DMS153 treated with DMSO at 0.1 percent for 48 hours (cell line): Measurements from ENCODE around the gene AKR1C8.
"Not testable (repeated sequence)": the region's sequence is repeated elsewhere in the genome, so short reads cannot be mapped to it uniquely, and the experiment has no call there.

ENCODE experiments used
- DNase-seq: peaks from one replicate; lab custom pipeline; 2025; ENCODE audit not compliant: unreplicated experiment; lab: John Stamatoyannopoulos, UW

AKR1C8 gene

GRCh38 chr10:5184987-5185775 lies at the start of gene AKR1C8:
Gene AKR1C8 (minus strand): TSS chr10:5185150. CDS start chr10:5185104, 46 bp downstream.
- no peak for DNase-seq

GRCh38 chr10:5234106-5234860 lies 49.3 kb upstream of the AKR1C8 start:
- no peak for DNase-seq

- no peak for DNase-seq
Measured at GRCh38 chr10:5233324-5233723, 48.4 kb upstream of the AKR1C8 start.

GRCh38 chr10:5229019-5229418 lies 44.1 kb upstream of the AKR1C8 start:
- no peak for DNase-seq

GRCh38 chr10:5222942-5223341 lies 38.0 kb upstream of the AKR1C8 start:
- not testable (repeated sequence) for DNase-seq

- no peak for DNase-seq
Measured at GRCh38 chr10:5219262-5219661, 34.3 kb upstream of the AKR1C8 start.

GRCh38 chr10:5216801-5217200 lies 31.9 kb upstream of the AKR1C8 start:
- no peak for DNase-seq

- no peak for DNase-seq
Measured at GRCh38 chr10:5211696-5212536, 27.0 kb upstream of the AKR1C8 start.

- DNase-seq = not testable (repeated sequence)
Measured at GRCh38 chr10:5210261-5210660, 25.3 kb upstream of the AKR1C8 start.

GRCh38 chr10:5209776-5210175 lies 24.8 kb upstream of the AKR1C8 start:
- DNase-seq = not testable (repeated sequence)

GRCh38 chr10:5206799-5207198 lies 21.8 kb upstream of the AKR1C8 start:
- no peak for DNase-seq

GRCh38 chr10:5199398-5199797 lies 14.4 kb upstream of the AKR1C8 start:
- no peak for DNase-seq

GRCh38 chr10:5198386-5198785 lies 13.4 kb upstream of the AKR1C8 start:
- no peak for DNase-seq

- no peak for DNase-seq
Measured at GRCh38 chr10:5196702-5197113, 11.8 kb upstream of the AKR1C8 start, which contains the start of gene AKR1C4. Gene AKR1C4 (plus strand): TSS chr10:5196837. CDS start chr10:5196868, 31 bp downstream.

GRCh38 chr10:5195727-5196374 lies 10.9 kb upstream of the AKR1C8 start:
- no peak for DNase-seq

- no peak for DNase-seq
Measured at GRCh38 chr10:5194431-5194830, 9.5 kb upstream of the AKR1C8 start.

- no peak for DNase-seq
Measured at GRCh38 chr10:5188358-5188757, 3.4 kb upstream of the AKR1C8 start.

- no peak for DNase-seq
Measured at GRCh38 chr10:5187867-5188266, 2.9 kb upstream of the AKR1C8 start.

- no peak for DNase-seq
Measured at GRCh38 chr10:5183923-5184322, 1.0 kb downstream of the AKR1C8 start.

- DNase-seq = not testable (repeated sequence)
Measured at GRCh38 chr10:5180503-5180902, 4.4 kb downstream of the AKR1C8 start.

- DNase-seq = not testable (repeated sequence)
Measured at GRCh38 chr10:5175581-5175980, 9.4 kb downstream of the AKR1C8 start.
